Dedifferentiated amniotic fluid mesenchymal stem cell (primary cell): ENCODE data around the gene ALMS1.
"Not testable (repeated sequence)": the region's sequence is repeated elsewhere in the genome, so short reads cannot be mapped to it uniquely, and the experiment has no call there.

Experiments used
- DNase-seq: peaks from one replicate; pipeline ENCODE4 v3.0.0-alpha.2; 2016; ENCODE audit errors: extremely low spot score

The ALMS1 gene

GRCh38 chr2:73614105-73614504 lies 228.5 kb downstream of the ALMS1 start:
- DNase-seq = no peak

- DNase-seq = no peak
Observed at GRCh38 chr2:73614997-73615396, 229.4 kb downstream of the ALMS1 start.

GRCh38 chr2:73619925-73620324 lies 234.3 kb downstream of the ALMS1 start:
- not testable (repeated sequence) for DNase-seq

- DNase-seq = not testable (repeated sequence)
Observed at GRCh38 chr2:73624036-73624435, 238.4 kb downstream of the ALMS1 start.

GRCh38 chr2:73624625-73625024 lies 239.0 kb downstream of the ALMS1 start:
- DNase-seq = not testable (repeated sequence)

- DNase-seq = not testable (repeated sequence)
Observed at GRCh38 chr2:73626237-73626636, 240.6 kb downstream of the ALMS1 start.

- not testable (repeated sequence) for DNase-seq
Observed at GRCh38 chr2:73628493-73628892, 242.9 kb downstream of the ALMS1 start.

GRCh38 chr2:73630662-73631266 lies 245.1 kb downstream of the ALMS1 start:
- DNase-seq = not testable (repeated sequence)

- not testable (repeated sequence) for DNase-seq
Observed at GRCh38 chr2:73636977-73637376, 251.3 kb downstream of the ALMS1 start.

GRCh38 chr2:73638429-73638828 lies 252.8 kb downstream of the ALMS1 start:
- DNase-seq = no peak

GRCh38 chr2:73640511-73640911 lies 254.9 kb downstream of the ALMS1 start:
- DNase-seq = no peak

GRCh38 chr2:73640946-73641766 lies 255.5 kb downstream of the ALMS1 start:
- DNase-seq = no peak

GRCh38 chr2:73641767-73642062 lies 256.1 kb downstream of the ALMS1 start:
- no peak for DNase-seq

- DNase-seq = no peak
Observed at GRCh38 chr2:73642338-73643018, 256.8 kb downstream of the ALMS1 start, which contains the start of gene NAT8. NAT8 (minus strand) TSS chr2:73642422; CDS start chr2:73641628, 794 bp downstream.

- not testable (repeated sequence) for DNase-seq
Observed at GRCh38 chr2:73647690-73648089, 262.1 kb downstream of the ALMS1 start.

- DNase-seq = no peak
Observed at GRCh38 chr2:73651591-73652230, 266.1 kb downstream of the ALMS1 start.

GRCh38 chr2:73652348-73652747 lies 266.7 kb downstream of the ALMS1 start:
- DNase-seq = no peak

- no peak for DNase-seq
Observed at GRCh38 chr2:73654175-73654574, 268.5 kb downstream of the ALMS1 start.
